Endothelial cell of umbilical vein (primary cell): ENCODE results near the gene MACROD2. TPM values are rescaled to one million over a fixed set of nuclear protein-coding genes. Genes with fewer than 3 reads are reported as not detected.

Source experiments
- BruUV-seq: library from RNA; stranded (reverse); fragments of 400-500 nt; replicated peaks from 2 replicates; lab custom pipeline; 2021; lab: Mats Ljungman, UMichigan
- CTCF ChIA-PET: fragments of 300-600, 350-600 bp; sonication (Branson Sonifier 250); formaldehyde crosslinking; loops from one replicate; lab custom pipeline; 2021; ENCODE audit warnings: antibody characterized with exemption, inconsistent platforms; lab: Charles Lee
- POLR2A ChIA-PET: fragments of 300-600, 350-600 bp; sonication (Branson Sonifier 250); formaldehyde crosslinking; loops from one replicate; lab custom pipeline; 2021; ENCODE audit warnings: antibody characterized with exemption, inconsistent platforms; lab: Charles Lee
- DNase-seq: peaks from one replicate; pipeline ENCODE4 v3.0.0-alpha.2; 2011; ENCODE audit warnings: low read depth, low spot score
- FAIRE-seq: peaks from 2 replicates; lab custom pipeline; 2011; peaks lifted over from hg19 to GRCh38; lab: Jason Lieb, UNC
- H2AFZ ChIP-seq: 2 replicates; pipeline ENCODE4 v1.6.0; 2012; ENCODE audit warnings: low read depth, low read length, control low read depth, inconsistent platforms
- H3K27ac ChIP-seq: 2 replicates; pipeline ENCODE4 v1.5.1; 2011; ENCODE audit warnings: low read depth, mild to moderate bottlenecking, control low read depth, low read length, moderate library complexity; ENCODE audit not compliant: insufficient read depth
- H3K27me3 ChIP-seq, 2 experiments: 2 replicates each; pipeline versions ENCODE4 v1.6.0 to v1.6.1; 2011; ENCODE audit warnings: low read length in 2 of 2, mixed read lengths in 1 of 2; ENCODE audit not compliant: control insufficient read depth in 2 of 2, insufficient read depth in 2 of 2
- H3K36me3 ChIP-seq, 2 experiments: 2 replicates in 1 of 2; 3 replicates in 1 of 2; pipeline ENCODE4 v1.5.1; 2011; ENCODE audit warnings: low read length in 2 of 2, mild to moderate bottlenecking in 1 of 2, moderate library complexity in 1 of 2; ENCODE audit not compliant: control insufficient read depth in 2 of 2, insufficient read depth in 2 of 2; ENCODE audit errors: extremely low read depth in 1 of 2
- H3K4me1 ChIP-seq: 3 replicates; pipeline ENCODE4 v1.5.1; 2011; ENCODE audit warnings: mild to moderate bottlenecking, low read length; ENCODE audit not compliant: control insufficient read depth, insufficient read depth; ENCODE audit errors: extremely low read depth
- H3K4me2 ChIP-seq: 2 replicates; pipeline ENCODE4 v1.6.1; 2011; ENCODE audit warnings: low read length, control low read depth, mixed read lengths; ENCODE audit not compliant: insufficient read depth
- H3K4me3 ChIP-seq, 3 experiments: fragments of 200-600 bp in 1 of 3; sonication (generic), shearing (Covaris generic) in 1 of 3; replicated peaks in 1 of 3; 2 replicates each; pipeline ENCODE4 v1.5.1; 2011 to 2016; ENCODE audit warnings: control low read depth in 3 of 3, low read length in 3 of 3, mild to moderate bottlenecking in 2 of 3, inconsistent platforms in 1 of 3, low read depth in 1 of 3, moderate library complexity in 1 of 3; ENCODE audit not compliant: insufficient read depth in 1 of 3
- H3K79me2 ChIP-seq: 2 replicates; pipeline ENCODE4 v1.6.0; 2012; ENCODE audit warnings: low read length, inconsistent platforms; ENCODE audit not compliant: control insufficient read depth, insufficient read depth
- H3K9ac ChIP-seq: replicated peaks from 2 replicates; pipeline ENCODE3; 2011; ENCODE audit warnings: low read length, control low read depth; ENCODE audit not compliant: insufficient read depth; ENCODE audit errors: extremely low read depth
- H3K9me1 ChIP-seq: replicated peaks from 3 replicates; pipeline ENCODE4 v1.6.0; 2011; ENCODE audit warnings: mild to moderate bottlenecking, low read length; ENCODE audit not compliant: control insufficient read depth, insufficient read depth; ENCODE audit errors: extremely low read depth
- H3K9me3 ChIP-seq: replicated peaks from 2 replicates; pipeline ENCODE4 v1.5.1; 2012; ENCODE audit warnings: low read length, inconsistent platforms; ENCODE audit not compliant: control insufficient read depth, insufficient read depth
- H4K20me1 ChIP-seq: replicated peaks from 2 replicates; pipeline ENCODE3; 2011; ENCODE audit warnings: mild to moderate bottlenecking, low read length; ENCODE audit not compliant: control insufficient read depth, insufficient read depth; ENCODE audit errors: extremely low read depth
- EZH2 ChIP-seq: IDR thresholded peaks from 2 replicates; pipeline ENCODE4 v1.6.1; 2012; ENCODE audit warnings: borderline replicate concordance, low read depth, mild to moderate bottlenecking, moderate library complexity, low read length, inconsistent platforms; ENCODE audit not compliant: severe bottlenecking
- FOS ChIP-seq: IDR thresholded peaks from 2 replicates; pipeline ENCODE4 v1.6.1; 2011; ENCODE audit warnings: mild to moderate bottlenecking, low read length, moderate library complexity, borderline replicate concordance; ENCODE audit not compliant: insufficient read depth
- GATA2 ChIP-seq: IDR thresholded peaks from 2 replicates; pipeline ENCODE4 v1.7.0; 2011; ENCODE audit warnings: low read depth, mild to moderate bottlenecking, moderate library complexity, mixed read lengths, low read length; ENCODE audit not compliant: insufficient read length, insufficient read depth
- JUN ChIP-seq: IDR thresholded peaks from 2 replicates; pipeline ENCODE4 v1.6.1; 2011; ENCODE audit warnings: borderline replicate concordance, low read depth; ENCODE audit not compliant: insufficient read length, insufficient read depth
- MYC ChIP-seq: IDR thresholded peaks from one replicate; pipeline ENCODE4 v1.6.1; 2011; ENCODE audit warnings: mild to moderate bottlenecking, low read depth, low read length
- POLR2A ChIP-seq: IDR thresholded peaks from 2 replicates; pipeline ENCODE4 v1.6.1; 2012; ENCODE audit warnings: low read depth, mild to moderate bottlenecking, control low read depth, low read length
- POLR2AphosphoS5 ChIP-seq: IDR thresholded peaks from 2 replicates; pipeline ENCODE4 v1.6.1; 2012; ENCODE audit warnings: low read depth, mild to moderate bottlenecking, control low read depth, low read length, moderate library complexity; ENCODE audit not compliant: insufficient read depth
- dilution Hi-C: fragments of 300-500 bp; cut with MboI; formaldehyde crosslinking; loops from one replicate; pipeline ENCODE4 v1.15.0; 2019; ENCODE audit warnings: low sequenced_read_pairs; ENCODE audit not compliant: extremely low pct_ligation_motif_present
- intact Hi-C: fragments of 100-400 bp; cut with micrococcal nuclease; formaldehyde crosslinking; loops from one replicate; pipeline ENCODE4 v1.10.0; 2022
- polyA plus RNA-seq, 4 experiments: library from polyadenylated mRNA; depleted of rRNA in 3 of 4; stranded (reverse) in 3 of 4; unstranded in 1 of 4; fragments of >200 nt; gene quantifications; 2 replicates each; pipeline versions ENCODE4 v1.2.1 to v1.2.3, GENCODE V29; 2011 to 2012; ENCODE audit warnings: missing spikeins in 1 of 4
- total RNA-seq: library from RNA; stranded (reverse); gene quantifications from 2 replicates; pipeline ENCODE4 v1.2.3, GENCODE V29; 2021
- TF ChIP-seq, protein P1 (sequence below): IDR thresholded peaks from 2 replicates; pipeline ENCODE4 v1.6.1; 2011; ENCODE audit not compliant: insufficient read depth, insufficient read length
- TF ChIP-seq, protein P2 (sequence below), 2 donors: IDR thresholded peaks; 1 replicate in 1 of 2; 2 replicates in 1 of 2; pipeline ENCODE4 v1.5.1; 2011; ENCODE audit warnings: low read length in 2 of 2, mild to moderate bottlenecking in 2 of 2, moderate library complexity in 2 of 2, control low read depth in 1 of 2, inconsistent platforms in 1 of 2, low read depth in 1 of 2; ENCODE audit not compliant: insufficient read depth in 1 of 2; ENCODE audit errors: extremely low read depth in 1 of 2

Gene MACROD2
- total and polyA plus RNA-seq, 2 donors (not counting 3 experiments of a cell fraction or from before 2014, with no cell fraction given): 0.11 to 0.73 TPM

DNA sequence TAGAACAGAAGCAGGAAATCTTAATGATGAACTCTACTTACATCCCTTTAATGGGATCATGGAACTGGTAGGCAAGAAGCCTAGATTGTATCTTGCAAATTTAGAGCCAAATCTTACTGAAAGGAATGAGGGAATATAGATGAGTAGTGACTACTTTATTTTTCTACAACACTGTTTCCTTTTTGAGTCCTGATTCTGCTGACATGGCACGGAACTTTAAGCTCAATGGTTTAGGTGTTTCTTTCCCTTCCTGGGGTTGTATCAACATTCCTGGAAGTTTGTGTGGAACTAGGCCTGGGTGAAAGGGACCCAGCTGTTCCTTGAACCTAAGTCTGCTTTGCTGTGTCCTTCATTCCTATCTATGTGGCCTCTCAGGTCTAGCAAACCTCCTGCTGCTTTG, 1047.4 kb downstream of the MACROD2 start:
- Histone ChIP-seq H3K9me3 (no peaks in the 10 kb centered on the region), H3K79me2 (no peaks in the 10 kb centered on the region), H3K9ac (no peak overlapping the region), H3K4me2 (no peak overlapping the region), H3K4me3 (no peak overlapping the region), H3K27ac (no peak overlapping the region), H3K9me1 (no peaks in the 10 kb centered on the region), H3K36me3 (no peaks in the 10 kb centered on the region), H3K4me1 (no peaks in the 10 kb centered on the region), H3K27me3 (no peaks in the 10 kb centered on the region), H2AFZ (no peak overlapping the region), H4K20me1 (no peaks in the 10 kb centered on the region)
- BruUV-seq: no TSS peak
- TF ChIP-seq JUN (no peak), EZH2 (no peak), GATA2 (no peak), POLR2A (no peak), MYC (no peak), POLR2AphosphoS5 (no peak)
- TF ChIP-seq, protein P1, sequence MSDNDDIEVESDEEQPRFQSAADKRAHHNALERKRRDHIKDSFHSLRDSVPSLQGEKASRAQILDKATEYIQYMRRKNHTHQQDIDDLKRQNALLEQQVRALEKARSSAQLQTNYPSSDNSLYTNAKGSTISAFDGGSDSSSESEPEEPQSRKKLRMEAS: no peak
- FAIRE-seq: no peak
- dilution Hi-C loops (no loop called here), intact Hi-C loops (no loop called here)
- CTCF ChIA-PET: interaction anchor here (0.6 kb wide), 1 partner anchor 81 kb away, joined by 3 read pairs; no protein-coding TSS in a partner anchor
- POLR2A ChIA-PET: no interaction called here
- no peak for DNase-seq

DNA sequence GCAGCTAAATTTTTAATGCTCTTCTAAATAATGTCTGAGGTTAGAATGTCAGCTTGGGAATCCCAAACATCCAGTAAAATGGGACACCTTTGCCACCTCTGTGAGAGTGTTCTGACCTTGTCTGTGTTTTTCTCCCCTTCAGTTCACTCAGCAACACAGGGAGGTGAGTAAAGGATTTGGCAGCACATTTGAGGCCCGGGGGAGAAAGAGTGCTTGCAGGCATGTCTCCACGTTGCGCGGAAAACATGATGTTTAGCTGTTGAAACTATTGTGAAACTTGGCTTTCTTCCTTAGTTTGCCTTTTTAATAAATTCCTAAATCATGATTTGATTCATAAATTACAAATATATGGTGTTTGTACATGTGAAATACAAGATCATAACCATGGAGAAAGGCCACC, 1049.9 kb downstream of the MACROD2 start:
- H3K9ac ChIP-seq: no peak overlapping the region
- H3K27me3 ChIP-seq: no peaks in the 10 kb centered on the region
- dilution Hi-C loops (no loop called here), intact Hi-C loops (no loop called here)
- ChIA-PET CTCF (interaction anchor here (1.0 kb wide), 1 partner anchor 11 kb away, joined by 4 read pairs; no protein-coding TSS in a partner anchor), POLR2A (no interaction called here)
- no peaks in the 10 kb centered on the region for H3K9me3 ChIP-seq
- no peak overlapping the region for H2AFZ ChIP-seq
- DNase-seq (no peak), FAIRE-seq (no peak)
- TF ChIP-seq MYC: no peak
- TF ChIP-seq, protein P2, sequence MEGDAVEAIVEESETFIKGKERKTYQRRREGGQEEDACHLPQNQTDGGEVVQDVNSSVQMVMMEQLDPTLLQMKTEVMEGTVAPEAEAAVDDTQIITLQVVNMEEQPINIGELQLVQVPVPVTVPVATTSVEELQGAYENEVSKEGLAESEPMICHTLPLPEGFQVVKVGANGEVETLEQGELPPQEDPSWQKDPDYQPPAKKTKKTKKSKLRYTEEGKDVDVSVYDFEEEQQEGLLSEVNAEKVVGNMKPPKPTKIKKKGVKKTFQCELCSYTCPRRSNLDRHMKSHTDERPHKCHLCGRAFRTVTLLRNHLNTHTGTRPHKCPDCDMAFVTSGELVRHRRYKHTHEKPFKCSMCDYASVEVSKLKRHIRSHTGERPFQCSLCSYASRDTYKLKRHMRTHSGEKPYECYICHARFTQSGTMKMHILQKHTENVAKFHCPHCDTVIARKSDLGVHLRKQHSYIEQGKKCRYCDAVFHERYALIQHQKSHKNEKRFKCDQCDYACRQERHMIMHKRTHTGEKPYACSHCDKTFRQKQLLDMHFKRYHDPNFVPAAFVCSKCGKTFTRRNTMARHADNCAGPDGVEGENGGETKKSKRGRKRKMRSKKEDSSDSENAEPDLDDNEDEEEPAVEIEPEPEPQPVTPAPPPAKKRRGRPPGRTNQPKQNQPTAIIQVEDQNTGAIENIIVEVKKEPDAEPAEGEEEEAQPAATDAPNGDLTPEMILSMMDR (IDR thresholded peaks at IDR 0.05; ENCODE audit: extremely low read depth in 1 of 2, insufficient read depth in 1 of 2, low read depth in 1 of 2, low read length in 2 of 2): no peak
- TF ChIP-seq POLR2A: no peak
- TF ChIP-seq FOS: no peak
- TF ChIP-seq, protein P1: no peak
- no peak for TF ChIP-seq POLR2AphosphoS5
- TF ChIP-seq EZH2: no peak
- TF ChIP-seq GATA2: no peak
- no peak for TF ChIP-seq JUN
- no TSS peak for BruUV-seq
- H3K9me1 ChIP-seq: no peaks in the 10 kb centered on the region
- H4K20me1 ChIP-seq: no peaks in the 10 kb centered on the region
- H3K36me3 ChIP-seq: no peaks in the 10 kb centered on the region
- H3K4me3 ChIP-seq: no peak overlapping the region
- no peaks in the 10 kb centered on the region for H3K4me1 ChIP-seq
- H3K4me2 ChIP-seq: no peak overlapping the region
- no peaks in the 10 kb centered on the region for H3K79me2 ChIP-seq
- H3K27ac ChIP-seq: no peak overlapping the region
